ENCODE measurements around the gene TFCP2L1.
"Not testable (repeated sequence)": the region's sequence is repeated elsewhere in the genome, so short reads cannot be mapped to it uniquely, and the experiment has no call there.

Gene TFCP2L1

GRCh38 chr2:121281694-121282093, 3.3 kb downstream of the TFCP2L1 start:
- TF ChIP-seq CTCF (IDR thresholded peaks at IDR 0.05; ENCODE audit: low read depth, low read length): no peak
- no peak overlapping the region for H3K4me3 ChIP-seq (replicated peaks in 1 of 2; ENCODE audit: low read depth in 2 of 2, low read length in 2 of 2)
- no peak for DNase-seq (ENCODE audit: low read depth in 2 of 2)

DNA sequence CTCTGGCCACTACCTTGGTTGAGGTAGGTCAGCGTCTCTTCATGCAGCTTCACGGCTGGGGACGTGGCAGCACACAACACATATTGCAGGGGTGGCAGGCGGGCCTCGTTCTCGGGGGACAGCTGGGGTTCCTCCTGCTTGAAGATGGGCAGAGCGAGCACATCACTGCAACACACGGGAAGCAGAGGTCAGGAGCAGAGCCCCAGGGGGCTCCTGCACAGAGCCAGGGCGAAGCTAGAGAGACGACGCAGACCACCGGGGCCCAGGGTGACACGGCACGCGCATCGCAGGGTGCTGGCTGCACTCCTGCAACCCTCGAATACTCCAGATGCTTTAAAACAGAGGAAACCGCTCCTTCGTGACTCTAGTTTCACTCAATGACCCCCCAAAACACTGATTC, 3.9 kb downstream of the TFCP2L1 start:
- no peak overlapping the region for H3K4me3 ChIP-seq (replicated peaks in 1 of 2; ENCODE audit: low read depth in 2 of 2, low read length in 2 of 2)
- no peak for TF ChIP-seq CTCF (IDR thresholded peaks at IDR 0.05; ENCODE audit: low read depth, low read length)
- DNase-seq (ENCODE audit: low read depth in 2 of 2): no peak

GRCh38 chr2:121279476-121280220, 5.4 kb downstream of the TFCP2L1 start:
- DNase-seq (ENCODE audit: low read depth in 2 of 2): no peak
- H3K4me3 ChIP-seq (replicated peaks in 1 of 2; ENCODE audit: low read depth in 2 of 2, low read length in 2 of 2): no peak overlapping the region
- no peak for TF ChIP-seq CTCF (IDR thresholded peaks at IDR 0.05; ENCODE audit: low read depth, low read length)

DNA sequence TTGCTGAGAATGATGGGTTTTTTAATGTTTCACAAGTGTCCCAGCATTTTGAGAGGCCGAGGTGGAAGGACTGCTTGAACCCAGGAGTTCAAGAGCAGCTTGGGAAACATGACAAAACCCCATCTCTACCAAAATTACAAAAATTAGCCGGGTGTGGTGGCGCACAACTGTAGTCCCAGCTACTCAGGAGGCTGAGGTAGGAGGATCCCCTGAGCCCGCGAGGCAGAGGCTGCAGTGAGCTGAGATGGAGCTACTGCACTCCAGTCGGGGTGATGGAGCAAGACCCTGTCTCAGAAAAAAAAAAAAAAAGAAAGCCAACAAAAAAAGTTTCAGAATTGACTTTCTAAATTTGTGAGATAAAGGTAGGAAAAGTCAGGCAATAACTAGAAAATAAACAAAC, 8.7 kb downstream of the TFCP2L1 start:
- no peak for DNase-seq (ENCODE audit: low read depth in 2 of 2)
- TF ChIP-seq CTCF (IDR thresholded peaks at IDR 0.05; ENCODE audit: low read depth, low read length): no peak
- H3K4me3 ChIP-seq (replicated peaks in 1 of 2; ENCODE audit: low read depth in 2 of 2, low read length in 2 of 2): no peak overlapping the region

- DNase-seq (ENCODE audit: low read depth in 2 of 2): no peak
- no peak for TF ChIP-seq CTCF (IDR thresholded peaks at IDR 0.05; ENCODE audit: low read depth, low read length)
- no peak overlapping the region for H3K4me3 ChIP-seq (replicated peaks in 1 of 2; ENCODE audit: low read depth in 2 of 2, low read length in 2 of 2)
Observed at GRCh38 chr2:121273116-121273515, 11.9 kb downstream of the TFCP2L1 start.

GRCh38 chr2:121272596-121272995, 12.4 kb downstream of the TFCP2L1 start:
- TF ChIP-seq CTCF (IDR thresholded peaks at IDR 0.05; ENCODE audit: low read depth, low read length): no peak
- no peak overlapping the region for H3K4me3 ChIP-seq (replicated peaks in 1 of 2; ENCODE audit: low read depth in 2 of 2, low read length in 2 of 2)
- DNase-seq (ENCODE audit: low read depth in 2 of 2): no peak

DNA sequence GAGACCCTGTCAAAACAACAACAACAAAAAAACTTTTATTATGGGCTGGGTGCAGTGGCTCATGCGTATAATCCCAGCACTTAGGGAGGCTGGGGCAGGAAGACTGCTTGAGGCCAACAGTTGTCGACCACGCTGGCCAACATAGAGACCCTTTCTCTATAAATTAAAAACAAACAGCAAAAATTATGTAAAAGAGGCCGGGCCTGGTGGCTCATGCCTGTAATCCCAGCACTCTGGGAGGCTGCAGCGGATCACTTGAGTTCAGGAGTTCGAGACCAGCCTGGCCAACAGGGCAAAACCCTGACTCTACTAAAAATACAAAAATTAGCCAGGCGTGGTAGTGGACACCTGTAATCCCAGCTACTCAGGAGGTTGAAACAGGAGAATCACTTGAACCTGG, 15.6 kb downstream of the TFCP2L1 start:
- H3K4me3 ChIP-seq (replicated peaks in 1 of 2; ENCODE audit: low read depth in 2 of 2, low read length in 2 of 2); DNase-seq (ENCODE audit: low read depth in 2 of 2): not testable (repeated sequence)
